ENCODE results near the gene MRPL9. TPM values are rescaled to one million over a fixed set of nuclear protein-coding genes. Genes with fewer than 3 reads are reported as not detected.

MRPL9 gene
- 100 to 1,000 TPM in 2 of 3 donors, 10 to 100 TPM in 1; 93.6 to 110 (median 107) TPM for total RNA-seq
- 95.9 TPM for total RNA-seq (2013)

DNA sequence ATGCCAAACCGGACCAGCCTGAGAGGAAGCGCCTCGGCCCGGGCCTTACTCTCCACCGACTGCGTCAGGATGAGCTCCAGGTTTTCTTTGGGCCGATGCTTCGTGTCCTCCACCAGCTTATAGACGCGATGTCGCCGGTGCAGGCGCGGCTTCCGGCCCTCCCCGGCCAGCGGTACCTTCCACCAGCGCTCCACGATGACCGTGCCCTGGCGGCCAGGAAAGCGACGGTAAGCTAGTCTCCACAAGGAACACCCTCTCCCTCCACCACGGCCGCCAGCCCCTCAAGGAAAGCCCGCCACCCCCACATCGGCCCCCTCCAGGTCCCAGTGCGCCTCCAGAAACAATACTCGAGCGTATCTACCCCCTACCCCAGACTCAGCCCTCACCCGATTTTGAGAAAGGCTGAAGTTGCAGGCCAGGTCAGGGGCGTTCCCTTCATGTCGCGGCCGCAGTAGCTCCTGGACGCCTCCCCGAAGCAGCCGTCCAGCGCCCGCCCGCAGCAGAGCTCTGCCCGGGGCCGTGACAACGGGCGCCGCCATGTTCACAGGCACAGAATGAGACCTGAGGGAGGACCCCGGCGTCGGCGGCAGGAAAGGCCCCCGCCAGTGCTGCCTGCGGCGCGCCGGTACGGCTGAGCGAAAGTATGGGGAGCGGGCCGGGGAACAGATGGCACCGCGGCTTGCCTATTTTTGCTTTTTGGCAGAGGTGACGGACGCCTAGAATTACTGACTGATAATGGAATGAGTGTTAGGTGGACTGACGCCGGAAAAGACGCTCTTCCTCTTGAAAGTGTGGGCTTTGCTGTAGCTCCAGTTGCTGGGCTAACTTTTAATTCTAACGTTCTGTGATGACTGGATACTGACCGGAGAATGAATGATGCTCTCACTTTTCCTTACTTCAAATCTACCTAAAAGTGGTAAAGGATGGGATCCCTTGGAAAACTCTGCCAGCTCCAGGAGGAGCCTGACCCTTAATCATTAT is at the start of gene MRPL9:
MRPL9 (minus strand) TSS at position 556 of the 981 bp plus-strand sequence; CDS start at position 539, 17 bp downstream.
- peaks cover 11% of the 10 kb centered on the region for H3K4me1 ChIP-seq (ENCODE audit: control insufficient read depth, insufficient read depth, low read length)
- H3K4me1 Mint-ChIP-seq, result peaks cover 22 to 23% of the 10 kb centered on the region in 2 donors
- intact Hi-C loops (cut with micrococcal nuclease), result loop anchor here (1.0 kb wide), 1 partner anchor 27 kb away; the partner anchor contains the start of gene TDRKH
- H3K27me3 ChIP-seq (ENCODE audit: control insufficient read depth, insufficient read depth, low read length), result no peaks in the 10 kb centered on the region
- H3K9me3 ChIP-seq (ENCODE audit: control insufficient read depth, insufficient read depth, low read length), result no peaks in the 10 kb centered on the region
- no peaks in the 10 kb centered on the region for H3K27me3 Mint-ChIP-seq (ENCODE audit: low read depth in 2 of 2)
- H3K36me3 ChIP-seq (ENCODE audit: control insufficient read depth, insufficient read depth, low read length), result peaks cover 21% of the 10 kb centered on the region
- peak within 1 kb of the TSS; percentile 98 for H3K4me3 Mint-ChIP-seq
- WGBS (ENCODE audit: insufficient coverage), result under 1% methylated on average over 68 of the region's 68 CpGs
- peak; percentile 84 to 88 for DNase-seq
- TF ChIP-seq, protein P1, sequence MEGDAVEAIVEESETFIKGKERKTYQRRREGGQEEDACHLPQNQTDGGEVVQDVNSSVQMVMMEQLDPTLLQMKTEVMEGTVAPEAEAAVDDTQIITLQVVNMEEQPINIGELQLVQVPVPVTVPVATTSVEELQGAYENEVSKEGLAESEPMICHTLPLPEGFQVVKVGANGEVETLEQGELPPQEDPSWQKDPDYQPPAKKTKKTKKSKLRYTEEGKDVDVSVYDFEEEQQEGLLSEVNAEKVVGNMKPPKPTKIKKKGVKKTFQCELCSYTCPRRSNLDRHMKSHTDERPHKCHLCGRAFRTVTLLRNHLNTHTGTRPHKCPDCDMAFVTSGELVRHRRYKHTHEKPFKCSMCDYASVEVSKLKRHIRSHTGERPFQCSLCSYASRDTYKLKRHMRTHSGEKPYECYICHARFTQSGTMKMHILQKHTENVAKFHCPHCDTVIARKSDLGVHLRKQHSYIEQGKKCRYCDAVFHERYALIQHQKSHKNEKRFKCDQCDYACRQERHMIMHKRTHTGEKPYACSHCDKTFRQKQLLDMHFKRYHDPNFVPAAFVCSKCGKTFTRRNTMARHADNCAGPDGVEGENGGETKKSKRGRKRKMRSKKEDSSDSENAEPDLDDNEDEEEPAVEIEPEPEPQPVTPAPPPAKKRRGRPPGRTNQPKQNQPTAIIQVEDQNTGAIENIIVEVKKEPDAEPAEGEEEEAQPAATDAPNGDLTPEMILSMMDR (IDR thresholded peaks at IDR 0.05), result no peak
- peak within 1 kb of the TSS; percentile 91 for H3K27ac ChIP-seq (ENCODE audit: low read length)
- no peaks in the 10 kb centered on the region for H3K36me3 Mint-ChIP-seq
- ATAC-seq, result peak; percentile 97 to 99 (median 98)
- no peaks in the 10 kb centered on the region for H3K9me3 Mint-ChIP-seq
- peak within 1 kb of the TSS; percentile 76 for H3K4me3 ChIP-seq (ENCODE audit: low read length)
- H3K27ac Mint-ChIP-seq, result peak within 1 kb of the TSS; percentile 96 to 99

DNA sequence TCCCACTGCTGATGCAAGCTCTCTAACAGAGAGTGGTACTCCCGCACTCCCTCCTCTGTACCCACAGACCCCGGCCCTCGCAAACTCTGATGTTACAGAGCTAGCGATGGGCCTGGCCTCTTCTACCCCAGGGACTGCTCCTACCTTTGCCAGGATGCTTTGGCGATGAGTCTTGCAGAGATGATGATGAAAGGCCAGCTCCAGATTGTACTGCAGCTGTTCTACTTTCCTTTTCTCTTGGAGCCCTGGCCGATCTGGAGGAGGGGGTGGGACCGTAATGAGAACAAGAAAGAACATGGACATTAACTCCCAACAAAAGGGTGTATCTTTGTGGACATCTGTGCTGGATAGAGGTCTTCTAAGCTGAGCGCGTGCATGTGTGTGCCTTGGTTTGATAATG is 47.9 kb upstream of the MRPL9 start:
- no peaks in the 10 kb centered on the region for H3K36me3 Mint-ChIP-seq
- WGBS (ENCODE audit: insufficient coverage), result 93% methylated on average over 7 of the region's 9 CpGs

DNA sequence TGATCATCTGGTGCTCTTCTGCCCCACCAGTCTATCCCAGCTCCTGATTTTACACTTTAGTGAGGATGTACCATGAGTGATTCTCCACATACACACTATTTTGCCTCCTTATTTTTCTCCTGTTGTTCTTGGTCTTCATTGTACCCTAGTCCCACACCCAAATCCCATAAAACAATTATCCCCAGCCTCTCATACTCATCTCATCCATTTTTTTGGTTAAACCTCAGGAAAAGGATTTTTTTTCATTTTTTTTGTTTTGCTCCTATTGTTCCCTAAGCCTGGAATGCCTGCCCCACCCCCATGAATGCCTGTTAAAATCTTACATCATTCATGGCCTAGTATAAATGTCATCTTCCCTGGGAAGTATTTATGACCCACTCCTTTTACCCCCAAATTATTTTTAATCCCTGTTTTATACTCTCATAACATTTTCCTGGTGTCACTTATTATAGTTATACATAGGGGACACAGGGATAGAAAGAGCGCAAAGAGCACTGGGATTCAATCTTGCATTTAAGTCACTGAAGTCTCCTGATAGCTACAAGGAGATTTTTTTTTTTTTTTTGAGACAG is 46.8 kb upstream of the MRPL9 start:
- Mint-ChIP-seq H3K27ac (no peak overlapping the region), H3K4me3 (no peak overlapping the region), H3K4me1 (peaks cover 9 to 11% of the 10 kb centered on the region in 2 donors), H3K36me3 (no peaks in the 10 kb centered on the region), H3K9me3 (no peaks in the 10 kb centered on the region), H3K27me3 (ENCODE audit: low read depth in 2 of 2) (no peaks in the 10 kb centered on the region)
- 100% methylated on average over 1 of the region's 1 CpG for WGBS (ENCODE audit: insufficient coverage)
- intact Hi-C loops (cut with micrococcal nuclease), result no loop called here
- Histone ChIP-seq H3K4me1 (ENCODE audit: control insufficient read depth, insufficient read depth, low read length) (peaks cover 16% of the 10 kb centered on the region), H3K36me3 (ENCODE audit: control insufficient read depth, insufficient read depth, low read length) (no peaks in the 10 kb centered on the region), H3K27me3 (ENCODE audit: control insufficient read depth, insufficient read depth, low read length) (no peaks in the 10 kb centered on the region), H3K27ac (ENCODE audit: low read length) (no peak overlapping the region), H3K4me3 (ENCODE audit: low read length) (no peak overlapping the region), H3K9me3 (ENCODE audit: control insufficient read depth, insufficient read depth, low read length) (no peaks in the 10 kb centered on the region)
- TF ChIP-seq, protein P1 (IDR thresholded peaks at IDR 0.05), result no peak
- no peak for ATAC-seq
- no peak for DNase-seq

More for the DNA sequence above, 47.9 kb upstream of the MRPL9 start:
- Mint-ChIP-seq H3K4me3 (no peak overlapping the region), H3K4me1 (peaks cover 20 to 22% of the 10 kb centered on the region in 2 donors), H3K9me3 (no peaks in the 10 kb centered on the region), H3K27ac (no peak overlapping the region), H3K27me3 (ENCODE audit: low read depth in 2 of 2) (peaks cover 0 to 2% of the 10 kb centered on the region in 2 donors)
- no peak for DNase-seq
- no peak for ATAC-seq
- Histone ChIP-seq H3K27me3 (ENCODE audit: control insufficient read depth, insufficient read depth, low read length) (no peaks in the 10 kb centered on the region), H3K4me3 (ENCODE audit: low read length) (no peak overlapping the region), H3K9me3 (ENCODE audit: control insufficient read depth, insufficient read depth, low read length) (no peaks in the 10 kb centered on the region), H3K4me1 (ENCODE audit: control insufficient read depth, insufficient read depth, low read length) (peaks cover 27% of the 10 kb centered on the region), H3K36me3 (ENCODE audit: control insufficient read depth, insufficient read depth, low read length) (no peaks in the 10 kb centered on the region), H3K27ac (ENCODE audit: low read length) (no peak overlapping the region)
- TF ChIP-seq, protein P1 (IDR thresholded peaks at IDR 0.05), result no peak
- intact Hi-C loops (cut with micrococcal nuclease), result no loop called here

Data from natural killer cell (primary cell).